ENCODE data around the gene VSIR. TPM values are rescaled to one million over a fixed set of nuclear protein-coding genes. Genes with fewer than 3 reads are reported as not detected.

Gene VSIR
- total and polyA plus RNA-seq, 8 donors = 14.2 to 103 (median 16.2) TPM

DNA sequence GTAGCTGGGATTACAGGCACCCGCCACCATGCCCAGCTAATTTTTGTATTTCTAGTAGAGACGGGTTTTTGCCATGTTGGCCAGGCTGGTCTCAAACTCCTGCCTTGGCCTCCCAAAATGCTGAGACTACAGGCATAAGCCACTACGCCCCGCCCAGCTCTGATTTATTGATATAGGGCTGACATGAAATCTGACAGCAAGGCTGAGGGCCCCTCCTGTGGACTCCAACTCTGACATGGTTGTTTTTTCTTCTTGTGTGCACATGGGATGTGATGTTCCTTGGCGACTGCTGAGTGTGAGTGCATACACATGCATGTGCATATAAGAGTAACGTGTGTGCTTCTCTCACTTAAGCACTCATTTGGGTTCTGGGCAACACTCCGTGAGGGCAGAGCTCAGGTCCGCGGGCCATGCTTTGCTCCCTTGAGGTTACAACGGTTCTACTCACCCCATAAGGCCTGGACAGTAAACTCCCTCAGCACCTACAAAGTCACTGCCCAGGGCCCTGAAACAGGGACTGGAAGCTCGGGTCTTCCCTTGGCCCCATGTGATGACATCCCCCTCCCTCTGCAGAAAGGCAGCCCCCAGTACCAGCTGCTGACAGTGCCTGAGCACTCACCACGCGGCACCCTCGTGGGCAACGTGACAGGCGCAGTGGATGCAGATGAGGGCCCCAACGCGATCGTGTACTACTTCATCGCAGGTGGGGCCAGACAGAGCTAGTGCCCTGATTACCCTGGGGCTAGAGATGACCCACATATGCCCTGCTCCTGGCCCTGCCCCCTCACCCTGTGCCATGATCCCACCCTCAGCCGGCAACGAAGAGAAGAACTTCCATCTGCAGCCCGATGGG lies 33.6 kb upstream of the VSIR start:
- H3K27ac ChIP-seq = peak overlapping the region in 1 of 5 donors; percentile 35

DNA sequence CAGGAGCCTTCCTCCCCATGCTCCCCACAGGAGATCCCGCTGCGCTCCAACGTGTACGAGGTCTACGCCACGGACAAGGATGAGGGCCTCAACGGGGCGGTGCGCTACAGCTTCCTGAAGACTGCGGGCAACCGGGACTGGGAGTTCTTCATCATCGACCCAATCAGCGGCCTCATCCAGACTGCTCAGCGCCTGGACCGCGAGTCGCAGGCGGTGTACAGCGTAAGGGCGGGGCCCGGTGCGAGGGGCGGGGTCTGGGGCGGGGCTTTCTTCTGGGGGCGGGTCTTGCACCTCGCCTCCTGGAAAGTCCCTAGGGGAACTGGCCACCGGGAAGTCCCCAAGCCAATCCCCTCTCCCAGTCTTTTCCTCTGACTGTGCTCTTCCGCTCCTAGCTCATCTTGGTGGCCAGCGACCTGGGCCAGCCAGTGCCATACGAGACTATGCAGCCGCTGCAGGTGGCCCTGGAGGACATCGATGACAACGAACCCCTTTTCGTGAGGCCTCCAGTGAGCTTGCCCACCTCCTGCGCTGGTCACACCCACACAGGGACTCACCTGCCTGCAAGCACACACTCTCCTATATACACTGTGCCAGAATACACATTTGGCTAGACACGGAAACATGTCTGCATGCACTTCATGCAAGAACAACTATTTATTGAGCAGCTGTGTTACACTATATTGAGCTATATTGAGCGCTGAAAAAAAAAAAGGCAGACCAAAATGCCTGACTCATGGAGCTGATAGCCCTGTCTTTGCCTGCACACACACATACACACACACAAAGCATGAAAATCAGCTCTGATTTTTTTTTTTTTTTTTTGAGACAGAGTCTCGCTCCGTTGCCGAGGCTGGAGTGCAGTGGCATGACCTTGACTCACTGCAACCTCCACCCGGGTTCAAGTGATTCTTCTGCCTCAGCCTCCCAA lies 32.7 kb upstream of the VSIR start:
- intact Hi-C loops (cut with DNase I; ENCODE audit: low total_unique reads) = no loop called here
- peaks cover 0 to 17% (median 0%) of the 10 kb centered on the region in 3 donors for H3K27me3 ChIP-seq

More for the DNA sequence above, 33.6 kb upstream of the VSIR start:
- TF ChIP-seq POLR2AphosphoS5 (IDR thresholded peaks at IDR 0.05) (no peak), POLR2A (IDR thresholded peaks at IDR 0.05) (no peak), EP300 (IDR thresholded peaks at IDR 0.05) (no peak)
- TF ChIP-seq, protein P1, sequence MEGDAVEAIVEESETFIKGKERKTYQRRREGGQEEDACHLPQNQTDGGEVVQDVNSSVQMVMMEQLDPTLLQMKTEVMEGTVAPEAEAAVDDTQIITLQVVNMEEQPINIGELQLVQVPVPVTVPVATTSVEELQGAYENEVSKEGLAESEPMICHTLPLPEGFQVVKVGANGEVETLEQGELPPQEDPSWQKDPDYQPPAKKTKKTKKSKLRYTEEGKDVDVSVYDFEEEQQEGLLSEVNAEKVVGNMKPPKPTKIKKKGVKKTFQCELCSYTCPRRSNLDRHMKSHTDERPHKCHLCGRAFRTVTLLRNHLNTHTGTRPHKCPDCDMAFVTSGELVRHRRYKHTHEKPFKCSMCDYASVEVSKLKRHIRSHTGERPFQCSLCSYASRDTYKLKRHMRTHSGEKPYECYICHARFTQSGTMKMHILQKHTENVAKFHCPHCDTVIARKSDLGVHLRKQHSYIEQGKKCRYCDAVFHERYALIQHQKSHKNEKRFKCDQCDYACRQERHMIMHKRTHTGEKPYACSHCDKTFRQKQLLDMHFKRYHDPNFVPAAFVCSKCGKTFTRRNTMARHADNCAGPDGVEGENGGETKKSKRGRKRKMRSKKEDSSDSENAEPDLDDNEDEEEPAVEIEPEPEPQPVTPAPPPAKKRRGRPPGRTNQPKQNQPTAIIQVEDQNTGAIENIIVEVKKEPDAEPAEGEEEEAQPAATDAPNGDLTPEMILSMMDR (IDR thresholded peaks at IDR 0.05) = no peak
- WGBS, 5 donors = 85 to 92% (median 88%) methylated on average over 20 to 23 of the region's 23 CpGs
- no peak overlapping the region for H3K4me3 ChIP-seq
- no peaks in the 10 kb centered on the region for H3K9me3 ChIP-seq
- no peak for DNase-seq
- peaks cover 0 to 23% (median 0%) of the 10 kb centered on the region in 3 donors for H3K27me3 ChIP-seq
- intact Hi-C loops (cut with DNase I; ENCODE audit: low total_unique reads) = no loop called here
- peaks cover 0 to 31% (median 22%) of the 10 kb centered on the region in 4 donors for H3K4me1 ChIP-seq
- no peaks in the 10 kb centered on the region for H3K36me3 ChIP-seq

DNA sequence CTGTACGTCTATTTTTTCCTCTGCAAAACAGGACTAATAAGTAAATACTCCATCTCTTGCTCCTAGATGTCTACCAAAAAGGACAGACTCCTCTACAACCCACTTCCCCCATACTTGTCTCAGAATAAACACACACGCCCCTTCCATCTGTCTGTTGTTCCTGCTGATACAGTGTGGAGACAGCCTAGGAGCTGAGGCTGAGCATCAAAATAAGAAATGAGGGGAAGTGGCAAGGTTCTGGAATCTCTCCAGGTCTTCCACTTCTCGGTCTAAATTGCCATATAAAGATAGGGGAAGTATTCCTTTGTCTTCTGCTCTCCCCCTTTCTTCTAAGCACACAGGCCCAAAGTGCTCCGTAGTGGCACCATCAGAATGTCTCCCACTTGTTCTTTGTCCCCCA lies 30.8 kb upstream of the VSIR start:
- Histone ChIP-seq H3K27ac (no peak overlapping the region), H3K27me3 (peaks cover 0 to 12% (median 0%) of the 10 kb centered on the region in 3 donors), H3K4me3 (no peak overlapping the region), H3K4me1 (peaks cover 0 to 39% (median 17%) of the 10 kb centered on the region in 4 donors), H3K9me3 (no peaks in the 10 kb centered on the region), H3K36me3 (no peaks in the 10 kb centered on the region)
- no peak for DNase-seq
- TF ChIP-seq EP300 (IDR thresholded peaks at IDR 0.05) = no peak
- TF ChIP-seq POLR2A (IDR thresholded peaks at IDR 0.05) = no peak
- TF ChIP-seq, protein P1 (IDR thresholded peaks at IDR 0.05) = no peak
- TF ChIP-seq POLR2AphosphoS5 (IDR thresholded peaks at IDR 0.05) = no peak
- 30 to 41% (median 37%) methylated on average over 4 of the region's 4 CpGs for WGBS, 5 donors
- intact Hi-C loops (cut with DNase I; ENCODE audit: low total_unique reads) = no loop called here

More for the DNA sequence above, 32.7 kb upstream of the VSIR start:
- WGBS, 5 donors = 22 to 39% (median 27%) methylated on average over 36 to 41 of the region's 41 CpGs
- Histone ChIP-seq H3K27ac (peak overlapping the region in 2 of 5 donors; percentile 0 to 35), H3K4me1 (peaks cover 0 to 25% (median 17%) of the 10 kb centered on the region in 4 donors), H3K9me3 (no peaks in the 10 kb centered on the region), H3K36me3 (no peaks in the 10 kb centered on the region), H3K4me3 (no peak overlapping the region)
- TF ChIP-seq, protein P1 (IDR thresholded peaks at IDR 0.05) = no peak
- peak in 1 of 3 donors; percentile 20 for TF ChIP-seq POLR2AphosphoS5 (IDR thresholded peaks at IDR 0.05)
- TF ChIP-seq EP300 (IDR thresholded peaks at IDR 0.05) = no peak
- peak; percentile 64 to 71 for DNase-seq
